RWPE2 (cell line): ENCODE measurements around the gene FRMD5.

ENCODE experiments used
- ATAC-seq: fragments of 200-7000 bp; cut with Tn5 transposase; 3 replicates; pipeline ENCODE4 v1.9.1; 2021; ENCODE audit warnings: low read depth
- DNase-seq: peaks from one replicate; pipeline ENCODE4 v3.0.0-alpha.2; 2020; ENCODE audit warnings: low spot score
- H3K27ac ChIP-seq: fragments of 450-650 bp; 2 replicates; pipeline ENCODE4 v1.5.1; 2017; ENCODE audit warnings: mild to moderate bottlenecking; ENCODE audit not compliant: poor library complexity, severe bottlenecking
- H3K27me3 ChIP-seq: fragments of 250-450 bp; sonication (Bioruptor Pico); 2 replicates; pipeline ENCODE4 v1.5.1; 2021; ENCODE audit warnings: mild to moderate bottlenecking, moderate library complexity; ENCODE audit not compliant: insufficient read depth, poor library complexity, severe bottlenecking
- H3K36me3 ChIP-seq: fragments of 250-450 bp; sonication (Bioruptor Pico); 2 replicates; pipeline ENCODE4 v1.5.1; 2020; ENCODE audit warnings: low read depth, mild to moderate bottlenecking, moderate library complexity
- H3K4me1 ChIP-seq: fragments of 250-450 bp; sonication (Bioruptor Pico); 2 replicates; pipeline ENCODE4 v1.5.1; 2021; ENCODE audit warnings: mild to moderate bottlenecking, moderate library complexity; ENCODE audit not compliant: insufficient read depth, poor library complexity, severe bottlenecking
- H3K4me3 ChIP-seq: fragments of 250-450 bp; sonication (Bioruptor Pico); 2 replicates; pipeline ENCODE4 v1.5.1; 2021; ENCODE audit warnings: mild to moderate bottlenecking, moderate library complexity; ENCODE audit not compliant: severe bottlenecking
- H3K9me3 ChIP-seq: fragments of 250-450 bp; sonication (Bioruptor Pico); 2 replicates; pipeline ENCODE4 v1.5.1; 2021; ENCODE audit warnings: mild to moderate bottlenecking, moderate library complexity; ENCODE audit not compliant: severe bottlenecking
- CTCF ChIP-seq: fragments of 450-650 bp; IDR thresholded peaks from one replicate; pipeline ENCODE4 v1.5.1; 2017; ENCODE audit warnings: mild to moderate bottlenecking, moderate library complexity; ENCODE audit not compliant: poor library complexity, severe bottlenecking

FRMD5 gene

GRCh38 chr15:43974852-43975251, 220.2 kb downstream of the FRMD5 start:
- ATAC-seq (no peak), DNase-seq (no peak)
- Histone ChIP-seq H3K9me3 (peaks cover 2% of the 10 kb centered on the region), H3K27ac (no peak overlapping the region), H3K4me1 (no peaks in the 10 kb centered on the region), H3K36me3 (no peaks in the 10 kb centered on the region), H3K27me3 (no peaks in the 10 kb centered on the region), H3K4me3 (no peak overlapping the region)
- no peak for TF ChIP-seq CTCF

- ATAC-seq = no peak
- DNase-seq = no peak
- H3K27me3 ChIP-seq = no peaks in the 10 kb centered on the region
- no peak for TF ChIP-seq CTCF
- H3K9me3 ChIP-seq = no peaks in the 10 kb centered on the region
- no peak overlapping the region for H3K4me3 ChIP-seq
- H3K4me1 ChIP-seq = peaks cover 3% of the 10 kb centered on the region
- H3K27ac ChIP-seq = no peak overlapping the region
- 0 out of 2 replicates have a peak, but pooled peaks cover 7% of the 10 kb centered on the region for H3K36me3 ChIP-seq
Measured at GRCh38 chr15:43969802-43970375, 225.2 kb downstream of the FRMD5 start.

- no peaks in the 10 kb centered on the region for H3K9me3 ChIP-seq
- ATAC-seq (no peak), DNase-seq (no peak)
- no peak overlapping the region for H3K27ac ChIP-seq
- no peak overlapping the region for H3K4me3 ChIP-seq
- TF ChIP-seq CTCF = no peak
- H3K36me3 ChIP-seq = 0 out of 2 replicates have a peak, but pooled peaks cover 7% of the 10 kb centered on the region
- H3K27me3 ChIP-seq = no peaks in the 10 kb centered on the region
- peaks cover 3% of the 10 kb centered on the region for H3K4me1 ChIP-seq
Measured at GRCh38 chr15:43968551-43968950, 226.5 kb downstream of the FRMD5 start.

- TF ChIP-seq CTCF = no peak
- no peak for DNase-seq
- Histone ChIP-seq H3K9me3 (no peaks in the 10 kb centered on the region), H3K27me3 (no peaks in the 10 kb centered on the region), H3K4me3 (no peak overlapping the region), H3K4me1 (peaks cover 3% of the 10 kb centered on the region), H3K27ac (no peak overlapping the region), H3K36me3 (0 out of 2 replicates have a peak, but pooled peaks cover 7% of the 10 kb centered on the region)
- no peak for ATAC-seq
Measured at GRCh38 chr15:43966646-43967045, 228.4 kb downstream of the FRMD5 start.

- Histone ChIP-seq H3K36me3 (no peaks in the 10 kb centered on the region), H3K4me3 (no peak overlapping the region), H3K27me3 (no peaks in the 10 kb centered on the region), H3K4me1 (peaks cover 5% of the 10 kb centered on the region), H3K27ac (no peak overlapping the region), H3K9me3 (no peaks in the 10 kb centered on the region)
- TF ChIP-seq CTCF = no peak
- DNase-seq (no peak), ATAC-seq (peak; percentile 66)
Measured at GRCh38 chr15:43958861-43959330, 236.2 kb downstream of the FRMD5 start.
